Fibroblast of gingiva (primary cell): Measurements from ENCODE around the gene DLG1.
"Not testable (repeated sequence)": the region's sequence is repeated elsewhere in the genome, so short reads cannot be mapped to it uniquely, and the experiment has no call there.

Experiments
- DNase-seq: peaks from one replicate; pipeline ENCODE4 v3.0.0-alpha.2; 2011; ENCODE audit warnings: low read depth

DLG1 gene

GRCh38 chr3:197242784-197243432 is 55.5 kb downstream of the DLG1 start:
- no peak for DNase-seq

GRCh38 chr3:197241173-197241572 is 57.2 kb downstream of the DLG1 start:
- DNase-seq: no peak

GRCh38 chr3:197239857-197240256 is 58.6 kb downstream of the DLG1 start:
- DNase-seq: no peak

GRCh38 chr3:197238842-197239241 is 59.6 kb downstream of the DLG1 start:
- no peak for DNase-seq

GRCh38 chr3:197237897-197238296 is 60.5 kb downstream of the DLG1 start:
- no peak for DNase-seq

GRCh38 chr3:197236362-197236761 is 62.0 kb downstream of the DLG1 start:
- no peak for DNase-seq

- DNase-seq: no peak
Observed at GRCh38 chr3:197234947-197235914, 63.2 kb downstream of the DLG1 start.

- no peak for DNase-seq
Observed at GRCh38 chr3:197231321-197231720, 67.1 kb downstream of the DLG1 start.

GRCh38 chr3:197229836-197230235 is 68.6 kb downstream of the DLG1 start:
- no peak for DNase-seq

- DNase-seq: no peak
Observed at GRCh38 chr3:197229178-197229577, 69.2 kb downstream of the DLG1 start.

GRCh38 chr3:197227780-197228574 is 70.4 kb downstream of the DLG1 start:
- no peak for DNase-seq

GRCh38 chr3:197226179-197226578 is 72.2 kb downstream of the DLG1 start:
- no peak for DNase-seq

GRCh38 chr3:197225579-197225978 is 72.8 kb downstream of the DLG1 start:
- DNase-seq: no peak

GRCh38 chr3:197224034-197224444 is 74.4 kb downstream of the DLG1 start:
- peak; percentile 41 for DNase-seq

- peak; percentile 10 for DNase-seq
Observed at GRCh38 chr3:197222937-197223370, 75.5 kb downstream of the DLG1 start.

GRCh38 chr3:197219619-197220018 is 78.8 kb downstream of the DLG1 start:
- DNase-seq: no peak

- no peak for DNase-seq
Observed at GRCh38 chr3:197218210-197218609, 80.2 kb downstream of the DLG1 start.

GRCh38 chr3:197216914-197217313 is 81.5 kb downstream of the DLG1 start:
- no peak for DNase-seq

GRCh38 chr3:197216169-197216860 is 82.1 kb downstream of the DLG1 start:
- peak; percentile 65 for DNase-seq

GRCh38 chr3:197212290-197212689 is 86.1 kb downstream of the DLG1 start:
- no peak for DNase-seq

GRCh38 chr3:197211698-197212097 is 86.7 kb downstream of the DLG1 start:
- DNase-seq: not testable (repeated sequence)
